OCI-LY3 (cell line): ENCODE data around the gene SLC18A3.

Experiments
- H2AFZ ChIP-seq: fragments of 200-600, 300-600 bp; shearing (Covaris generic); 2 replicates; pipeline ENCODE4 v1.6.0; 2014; ENCODE audit warnings: antibody characterized with exemption, low read depth, low read length
- H3K27ac ChIP-seq: fragments of 200-600, 300-600 bp; sonication (generic); 2 replicates; pipeline ENCODE4 v1.5.1; 2014; ENCODE audit warnings: mild to moderate bottlenecking, low read length, moderate library complexity, mixed read lengths
- H3K27me3 ChIP-seq: fragments of 200-600, 300-600 bp; sonication (generic); 2 replicates; pipeline ENCODE4 v1.6.1; 2014; ENCODE audit warnings: low read depth, low read length, mixed read lengths
- H3K36me3 ChIP-seq: fragments of 200-600, 300-600 bp; sonication (generic); replicated peaks from 2 replicates; pipeline ENCODE3; 2014; ENCODE audit warnings: low read depth, low read length, mixed read lengths
- H3K4me1 ChIP-seq: fragments of 300-600, 200-600 bp; sonication (generic); 2 replicates; pipeline ENCODE4 v1.6.1; 2014; ENCODE audit warnings: low read length, mixed read lengths
- H3K4me2 ChIP-seq: fragments of 200-600, 300-600 bp; sonication (generic); 2 replicates; pipeline ENCODE4 v1.6.1; 2014; ENCODE audit warnings: low read length, mixed read lengths
- H3K4me3 ChIP-seq: fragments of 300-600, 200-600 bp; sonication (generic); 2 replicates; pipeline ENCODE4 v1.5.1; 2014; ENCODE audit warnings: antibody characterized with exemption, mild to moderate bottlenecking, low read length, moderate library complexity
- H3K79me2 ChIP-seq: fragments of 300-600, 200-600 bp; shearing (Covaris generic); 2 replicates; pipeline ENCODE4 v1.6.1; 2014; ENCODE audit warnings: mild to moderate bottlenecking, low read length, mixed read lengths
- H3K9ac ChIP-seq: fragments of 300-600, 200-600 bp; shearing (Covaris generic); 2 replicates; pipeline ENCODE4 v1.6.0; 2014; ENCODE audit warnings: mild to moderate bottlenecking, low read length, moderate library complexity
- H3K9me3 ChIP-seq: fragments of 200-600, 300-600 bp; shearing (Covaris generic); 2 replicates; pipeline ENCODE4 v1.6.1; 2014; ENCODE audit warnings: low read length, mixed read lengths; ENCODE audit not compliant: insufficient read depth
- H4K20me1 ChIP-seq: fragments of 200-600, 300-600 bp; sonication (generic); 2 replicates; pipeline ENCODE4 v1.6.1; 2016; ENCODE audit warnings: low read length, mixed read lengths; ENCODE audit not compliant: insufficient read depth
- EZH2phosphoT487 ChIP-seq: fragments of 200-600 bp; shearing (Covaris generic); IDR thresholded peaks from 2 replicates; pipeline ENCODE4 v1.6.1; 2018; ENCODE audit warnings: antibody characterized with exemption, mixed run types, low read depth
- TF ChIP-seq, protein P1 (sequence below): fragments of 200-600, 300-600 bp; sonication (generic); IDR thresholded peaks from 2 replicates; pipeline ENCODE4 v1.5.1; 2014; ENCODE audit warnings: antibody characterized with exemption, low read length, low read depth

Gene SLC18A3

DNA sequence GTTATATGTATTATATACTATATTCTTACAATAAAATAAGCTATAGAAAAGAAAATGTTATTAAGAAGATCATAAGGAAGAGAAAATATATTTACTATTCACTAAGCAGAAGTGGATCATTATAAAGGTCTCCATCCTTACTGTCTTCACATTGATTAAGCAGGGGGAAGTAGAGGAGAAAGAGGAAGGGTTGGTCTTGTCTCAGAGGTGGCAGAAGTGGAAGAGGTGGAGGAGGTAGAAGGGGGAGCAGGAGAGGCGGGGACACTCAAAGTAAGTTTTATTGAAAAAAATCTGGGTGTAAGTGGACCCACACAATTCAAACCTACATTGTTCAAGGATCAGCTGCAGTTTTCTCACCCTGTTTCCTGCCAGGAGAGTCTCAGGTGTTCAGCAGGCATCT lies 42.3 kb upstream of the SLC18A3 start:
- Histone ChIP-seq H2AFZ (no peak overlapping the region), H3K27me3 (no peaks in the 10 kb centered on the region), H4K20me1 (no peaks in the 10 kb centered on the region), H3K4me3 (no peak overlapping the region), H3K9me3 (no peaks in the 10 kb centered on the region; the same call in 1 of the 2 replicates), H3K9ac (no peak overlapping the region), H3K79me2 (no peaks in the 10 kb centered on the region), H3K27ac (no peak overlapping the region), H3K36me3 (no peaks in the 10 kb centered on the region), H3K4me1 (peaks cover 9% of the 10 kb centered on the region), H3K4me2 (no peak overlapping the region)
- TF ChIP-seq EZH2phosphoT487, result no peak
- TF ChIP-seq, protein P1, sequence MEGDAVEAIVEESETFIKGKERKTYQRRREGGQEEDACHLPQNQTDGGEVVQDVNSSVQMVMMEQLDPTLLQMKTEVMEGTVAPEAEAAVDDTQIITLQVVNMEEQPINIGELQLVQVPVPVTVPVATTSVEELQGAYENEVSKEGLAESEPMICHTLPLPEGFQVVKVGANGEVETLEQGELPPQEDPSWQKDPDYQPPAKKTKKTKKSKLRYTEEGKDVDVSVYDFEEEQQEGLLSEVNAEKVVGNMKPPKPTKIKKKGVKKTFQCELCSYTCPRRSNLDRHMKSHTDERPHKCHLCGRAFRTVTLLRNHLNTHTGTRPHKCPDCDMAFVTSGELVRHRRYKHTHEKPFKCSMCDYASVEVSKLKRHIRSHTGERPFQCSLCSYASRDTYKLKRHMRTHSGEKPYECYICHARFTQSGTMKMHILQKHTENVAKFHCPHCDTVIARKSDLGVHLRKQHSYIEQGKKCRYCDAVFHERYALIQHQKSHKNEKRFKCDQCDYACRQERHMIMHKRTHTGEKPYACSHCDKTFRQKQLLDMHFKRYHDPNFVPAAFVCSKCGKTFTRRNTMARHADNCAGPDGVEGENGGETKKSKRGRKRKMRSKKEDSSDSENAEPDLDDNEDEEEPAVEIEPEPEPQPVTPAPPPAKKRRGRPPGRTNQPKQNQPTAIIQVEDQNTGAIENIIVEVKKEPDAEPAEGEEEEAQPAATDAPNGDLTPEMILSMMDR, result no peak

DNA sequence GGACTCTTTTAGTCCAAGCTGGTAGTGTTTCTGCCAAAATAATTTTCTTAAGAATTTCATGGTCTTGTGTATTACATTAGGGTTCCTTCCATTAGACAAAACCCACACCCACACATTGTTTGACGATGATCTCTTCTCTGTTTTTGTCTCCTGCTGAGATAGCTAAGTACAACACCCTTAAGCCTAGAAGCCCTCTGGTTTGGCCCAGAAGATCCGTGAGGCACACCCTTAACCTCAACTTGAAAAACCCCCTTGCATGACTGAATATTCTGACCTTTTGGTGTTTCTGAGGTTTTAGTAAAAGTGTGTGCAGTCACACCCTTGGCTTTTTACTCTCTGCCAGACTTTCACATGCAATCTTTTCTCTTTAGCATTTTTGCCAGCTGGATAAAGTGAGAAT lies 41.9 kb upstream of the SLC18A3 start:
- H3K27me3 ChIP-seq, result no peaks in the 10 kb centered on the region
- no peaks in the 10 kb centered on the region for H3K36me3 ChIP-seq
- H3K79me2 ChIP-seq, result no peaks in the 10 kb centered on the region
- H3K9ac ChIP-seq, result no peak overlapping the region
- H3K4me3 ChIP-seq, result no peak overlapping the region
- no peak overlapping the region for H3K27ac ChIP-seq
- no peaks in the 10 kb centered on the region; the same call in 1 of the 2 replicates for H3K9me3 ChIP-seq
- TF ChIP-seq, protein P1, result no peak
- no peak for TF ChIP-seq EZH2phosphoT487
- peaks cover 9% of the 10 kb centered on the region for H3K4me1 ChIP-seq
- no peak overlapping the region for H2AFZ ChIP-seq
- no peak overlapping the region for H3K4me2 ChIP-seq
- H4K20me1 ChIP-seq, result no peaks in the 10 kb centered on the region

- Histone ChIP-seq H3K4me2 (no peak overlapping the region), H3K9ac (no peak overlapping the region), H3K27ac (no peak overlapping the region)
These were observed 41.0 kb upstream of the SLC18A3 start for GRCh38 chr10:49569031-49569631.

GRCh38 chr10:49571388-49571787 lies 38.7 kb upstream of the SLC18A3 start:
- no peak overlapping the region for H3K27ac ChIP-seq
- TF ChIP-seq, protein P1, result no peak
- no peak for TF ChIP-seq EZH2phosphoT487
- no peaks in the 10 kb centered on the region for H3K79me2 ChIP-seq
- H3K36me3 ChIP-seq, result no peaks in the 10 kb centered on the region
- no peak overlapping the region for H3K9ac ChIP-seq
- no peaks in the 10 kb centered on the region for H3K27me3 ChIP-seq
- H2AFZ ChIP-seq, result no peak overlapping the region
- H3K4me3 ChIP-seq, result no peak overlapping the region
- no peaks in the 10 kb centered on the region for H3K4me1 ChIP-seq
- no peaks in the 10 kb centered on the region; the same call in 1 of the 2 replicates for H3K9me3 ChIP-seq
- H4K20me1 ChIP-seq, result no peaks in the 10 kb centered on the region
- H3K4me2 ChIP-seq, result no peak overlapping the region

More at GRCh38 chr10:49569031-49569631, 41.0 kb upstream of the SLC18A3 start:
- Histone ChIP-seq H3K79me2 (no peaks in the 10 kb centered on the region), H3K4me1 (peaks cover 7% of the 10 kb centered on the region), H3K36me3 (no peaks in the 10 kb centered on the region), H3K27me3 (no peaks in the 10 kb centered on the region), H3K9me3 (no peaks in the 10 kb centered on the region; the same call in 1 of the 2 replicates), H3K4me3 (no peak overlapping the region), H2AFZ (no peak overlapping the region), H4K20me1 (no peaks in the 10 kb centered on the region)
- TF ChIP-seq, protein P1, result no peak
- TF ChIP-seq EZH2phosphoT487, result no peak
